Measurements from ENCODE around the gene KIF11. TPM values are rescaled to one million over a fixed set of nuclear protein-coding genes. Genes with fewer than 3 reads are reported as not detected.
"Not testable (repeated sequence)": the region's sequence is repeated elsewhere in the genome, so short reads cannot be mapped to it uniquely, and the experiment has no call there.

Gene KIF11
- 68.6 and 74.3 TPM in 2 replicates for total RNA-seq (2014; rRNA removed; shearing (Covaris generic))

GRCh38 chr10:92592761-92593618 is at the start of gene KIF11:
Gene KIF11, plus strand, starts transcription at chr10:92593130. Its CDS starts 246 bp downstream, at chr10:92593376.
- peak; percentile 97 for DNase-seq (ENCODE audit: low spot score)

DNA sequence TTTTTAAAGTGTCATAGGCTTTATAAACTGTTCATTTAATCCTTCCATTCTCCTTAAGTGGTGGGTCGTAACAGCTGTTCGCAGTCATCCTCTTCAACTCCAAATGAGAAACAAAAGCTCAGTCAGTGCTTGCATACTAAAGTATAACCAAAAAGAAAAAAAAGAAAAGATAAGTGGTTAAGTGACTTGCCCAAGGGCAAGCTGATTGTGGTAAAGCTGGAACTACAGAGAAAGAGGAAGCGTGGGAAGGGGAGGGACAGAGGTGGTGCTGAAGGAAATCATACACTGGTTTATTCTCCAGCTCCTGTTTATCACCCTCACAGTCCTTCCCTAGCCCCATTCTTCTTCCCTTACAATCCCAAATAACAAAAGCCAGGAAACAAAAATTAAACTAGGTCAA is 48.6 kb upstream of the KIF11 start:
- DNase-seq (ENCODE audit: low spot score) = peak; percentile 27

- DNase-seq (ENCODE audit: low spot score) = no peak
Measured at GRCh38 chr10:92545556-92545955, 47.4 kb upstream of the KIF11 start.

GRCh38 chr10:92547676-92548075 is 45.3 kb upstream of the KIF11 start:
- no peak for DNase-seq (ENCODE audit: low spot score)

- no peak for DNase-seq (ENCODE audit: low spot score)
Measured at GRCh38 chr10:92550924-92551323, 42.0 kb upstream of the KIF11 start.

GRCh38 chr10:92552310-92552709 is 40.6 kb upstream of the KIF11 start:
- DNase-seq (ENCODE audit: low spot score) = no peak

DNA sequence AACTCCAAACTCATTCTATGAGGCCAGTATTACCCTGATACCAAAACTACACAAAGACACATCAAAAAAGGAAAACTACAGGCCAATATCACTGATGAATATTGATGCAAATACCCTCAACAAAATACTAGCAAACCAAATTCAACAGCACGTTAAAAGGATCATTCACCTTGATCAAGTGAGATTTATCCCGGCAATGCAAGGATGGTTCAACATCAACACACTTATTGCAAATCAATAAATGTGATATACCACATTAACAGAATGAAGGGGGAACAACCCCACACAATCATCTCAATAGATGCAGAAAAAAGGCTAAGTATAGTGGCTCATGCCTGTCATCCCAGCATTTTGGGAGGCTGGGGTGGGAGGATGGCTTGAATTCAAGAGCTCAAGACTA is 39.0 kb upstream of the KIF11 start:
- DNase-seq (ENCODE audit: low spot score) = no peak

GRCh38 chr10:92559046-92559445 is 33.9 kb upstream of the KIF11 start:
- DNase-seq (ENCODE audit: low spot score) = no peak

DNA sequence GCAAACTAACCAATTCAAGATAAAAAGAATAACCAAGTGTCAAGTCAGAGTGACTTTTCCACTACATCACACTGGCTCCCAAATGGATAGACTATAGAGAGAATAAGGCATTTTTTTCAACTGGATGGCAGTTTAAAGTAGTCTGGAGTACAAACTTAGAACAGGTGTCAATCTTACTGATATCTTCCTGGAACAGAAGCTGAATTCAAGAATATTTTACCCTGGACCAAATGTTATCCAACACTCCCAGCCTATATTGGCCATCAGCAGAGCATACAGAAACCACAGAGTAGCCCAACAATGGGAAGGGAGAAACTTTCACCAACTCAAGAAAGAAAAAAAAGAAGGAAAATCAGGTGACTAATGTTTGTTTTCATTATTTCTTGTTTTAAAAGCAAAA is 30.5 kb upstream of the KIF11 start:
- no peak for DNase-seq (ENCODE audit: low spot score)

- peak; percentile 33 for DNase-seq (ENCODE audit: low spot score)
Measured at GRCh38 chr10:92567952-92568600, 24.9 kb upstream of the KIF11 start.

GRCh38 chr10:92569071-92569470 is 23.9 kb upstream of the KIF11 start:
- no peak for DNase-seq (ENCODE audit: low spot score)

DNA sequence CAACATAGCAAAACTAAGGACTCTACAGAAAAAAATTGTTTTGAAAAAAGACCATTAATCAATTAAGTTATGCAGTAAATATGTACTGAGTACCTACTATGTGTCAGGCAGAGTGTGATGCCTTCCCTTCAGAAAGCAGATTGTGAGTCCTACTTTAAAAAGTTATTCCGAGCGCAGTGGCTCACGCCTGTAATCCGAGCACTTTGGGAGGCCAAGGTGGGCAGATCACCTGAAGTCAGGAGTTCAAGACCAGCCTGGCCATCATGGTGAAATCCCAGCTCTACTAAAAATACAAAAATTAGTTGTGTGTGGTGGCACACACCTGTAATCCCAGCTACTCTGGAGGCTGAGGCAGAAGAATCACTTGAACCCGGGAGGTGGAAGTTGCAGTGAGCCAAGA is 23.3 kb upstream of the KIF11 start:
- not testable (repeated sequence) for DNase-seq (ENCODE audit: low spot score)

- no peak for DNase-seq (ENCODE audit: low spot score)
Measured at GRCh38 chr10:92571649-92572048, 21.3 kb upstream of the KIF11 start.

DNA sequence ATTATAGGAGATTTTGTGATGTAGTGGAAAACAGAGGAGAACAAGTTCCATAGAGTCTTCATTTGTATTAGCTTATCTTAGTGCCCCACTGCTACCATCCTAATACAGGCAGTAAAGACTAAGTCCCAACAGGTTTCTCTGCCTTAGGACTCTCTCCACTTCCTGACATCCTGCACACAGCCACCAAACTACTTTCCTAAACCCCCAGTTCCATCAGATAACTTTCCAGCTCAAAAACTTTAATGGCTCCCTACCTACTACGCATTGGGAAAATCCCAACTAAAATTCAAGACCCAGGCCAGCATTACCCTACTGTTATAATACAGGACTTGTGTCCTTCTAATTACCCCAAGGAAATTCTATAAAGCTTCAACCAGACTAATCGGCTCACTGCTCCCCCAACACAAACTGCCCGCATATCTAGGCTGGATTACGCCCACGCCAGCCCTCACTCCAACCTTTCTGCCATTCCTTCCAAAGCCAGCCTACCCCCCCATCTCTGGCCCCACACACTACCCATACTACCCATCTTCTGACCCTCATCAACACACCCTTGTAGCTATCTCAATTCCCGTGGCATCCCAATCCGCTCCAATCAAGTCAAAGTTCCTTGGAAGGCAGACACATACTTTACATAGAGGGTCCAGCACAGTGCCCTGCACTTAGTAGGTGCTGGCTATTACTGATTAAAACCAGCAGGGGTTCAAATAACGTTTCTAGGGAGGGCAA is 20.4 kb upstream of the KIF11 start:
- DNase-seq (ENCODE audit: low spot score) = no peak

DNA sequence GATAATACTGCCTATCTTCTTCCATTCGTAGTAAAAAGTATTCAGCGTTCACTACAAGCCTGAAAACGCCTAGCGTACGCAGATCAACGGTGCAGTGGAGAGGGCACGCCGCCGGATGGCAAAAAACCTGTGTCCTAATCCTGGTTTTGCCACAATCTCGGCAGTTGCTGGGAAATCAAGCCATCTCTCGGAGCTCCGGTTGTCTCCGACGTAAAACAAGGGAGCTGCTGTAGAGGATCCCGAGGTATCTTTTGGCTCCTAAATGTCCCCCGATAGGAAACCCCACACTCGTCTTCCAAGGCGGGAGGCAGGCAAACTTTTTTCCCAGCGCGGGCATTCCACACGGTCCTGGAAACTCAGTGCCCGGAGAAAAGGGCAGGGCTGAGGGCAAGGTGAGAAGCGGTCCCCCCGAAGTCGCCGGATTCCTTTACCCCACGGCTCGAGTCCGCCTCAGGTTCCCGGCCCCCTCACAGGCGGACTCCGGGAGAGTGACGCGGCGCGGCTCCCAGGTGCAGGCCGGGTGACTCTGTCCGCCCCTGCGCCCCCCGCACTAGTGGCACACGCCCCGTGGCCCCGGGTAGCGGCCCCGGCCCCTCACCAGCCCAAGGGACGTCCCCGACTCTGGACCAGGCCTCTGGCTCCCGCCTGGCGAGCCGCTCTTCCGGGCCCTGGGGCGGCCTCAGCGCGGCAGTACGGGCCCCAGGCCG is 19.7 kb upstream of the KIF11 start:
- peak; percentile 42 for DNase-seq (ENCODE audit: low spot score)

DNA sequence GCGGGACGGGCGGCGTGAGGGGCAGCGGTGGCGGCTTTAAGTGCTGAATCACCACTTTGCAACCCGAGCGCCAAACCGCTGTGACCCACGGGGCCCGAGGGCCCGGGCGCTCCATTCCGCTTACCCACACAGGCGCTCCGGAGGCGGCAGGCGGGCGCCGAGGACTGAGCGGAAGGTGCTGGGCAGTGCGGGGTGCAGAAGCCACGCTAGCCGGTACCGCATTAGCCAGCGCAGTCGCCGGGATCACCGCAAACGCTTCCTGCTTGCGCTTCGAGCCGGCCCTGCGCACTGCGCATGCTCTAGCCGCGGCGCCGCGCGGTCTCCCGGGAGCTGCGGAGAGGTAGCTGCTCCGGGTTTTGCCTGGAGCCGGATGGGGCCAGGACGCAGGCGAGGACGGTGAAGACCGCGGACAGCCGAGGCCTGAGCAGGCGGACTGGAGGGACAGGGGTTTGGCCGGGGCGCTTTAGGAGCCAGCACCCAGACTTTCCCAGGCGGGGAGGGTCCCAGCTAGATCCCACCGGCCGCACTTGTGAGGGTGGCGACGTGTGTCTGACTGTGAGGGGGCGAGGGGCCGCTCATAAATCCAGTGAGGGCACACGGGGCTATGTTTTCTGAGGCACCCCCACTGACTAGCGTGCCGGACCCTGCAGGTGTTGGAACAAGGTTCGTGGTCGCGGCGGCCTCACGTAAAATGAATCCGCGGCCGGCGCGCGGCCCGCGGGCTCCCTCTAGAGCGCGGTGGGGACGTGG is 19.0 kb upstream of the KIF11 start, which contains the start of gene IDE:
IDE (minus strand) TSS at position 296 of the 750 bp plus-strand sequence; CDS start at position 222, 74 bp downstream.
- DNase-seq (ENCODE audit: low spot score) = peak; percentile 73

GRCh38 chr10:92574548-92575261 is 18.2 kb upstream of the KIF11 start:
- peak; percentile 13 for DNase-seq (ENCODE audit: low spot score)

DNA sequence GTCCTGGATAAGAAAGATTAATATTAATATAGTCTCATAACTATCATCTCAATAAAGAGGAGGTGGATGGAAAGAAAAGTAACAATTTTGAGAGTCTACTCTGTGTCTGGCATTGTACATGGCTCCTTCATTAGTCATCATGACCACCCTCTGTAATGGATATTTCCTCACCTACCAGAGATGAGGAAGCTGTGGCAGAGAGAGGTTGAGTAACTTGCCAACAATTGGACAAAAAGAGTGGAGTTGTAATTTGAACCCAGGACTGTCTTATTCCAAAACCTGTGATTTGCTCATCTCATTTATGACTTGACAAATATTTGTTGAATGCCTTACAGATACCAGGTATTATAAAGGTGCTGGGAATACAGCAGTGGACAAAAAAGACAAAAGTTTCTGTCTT is 17.0 kb upstream of the KIF11 start:
- DNase-seq (ENCODE audit: low spot score) = peak; percentile 48

DNA sequence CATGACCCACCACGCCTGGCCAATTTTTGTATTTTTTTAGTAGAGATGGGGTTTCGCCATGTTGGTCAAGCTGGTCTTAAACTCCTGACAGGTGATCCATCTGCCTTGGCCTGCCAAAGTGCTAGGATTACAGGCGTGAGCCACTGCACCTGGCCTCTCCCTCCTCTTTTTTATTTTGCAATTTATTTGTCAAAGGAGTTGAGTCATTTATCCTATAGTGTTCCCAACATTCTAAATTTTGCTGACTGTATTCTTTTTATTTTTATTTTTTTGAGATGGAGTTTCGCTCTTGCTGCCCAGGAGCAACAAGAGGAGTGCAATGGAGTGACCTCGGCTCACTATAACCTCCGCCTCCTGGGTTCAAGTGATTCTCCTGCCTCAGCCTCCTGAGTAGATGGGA is 10.6 kb upstream of the KIF11 start:
- not testable (repeated sequence) for DNase-seq (ENCODE audit: low spot score)

Data from A172 (cell line).